A549 (cell line): ENCODE measurements around the gene DDX10.

Experiments
- CHD4 ChIP-seq: fragments of 200-600 bp; sonication (generic); IDR thresholded peaks from 2 replicates; pipeline ENCODE4 v1.6.1; 2016; ENCODE audit warnings: antibody characterized with exemption, mild to moderate bottlenecking, borderline replicate concordance
- HDAC2 ChIP-seq: fragments of 200-600 bp; sonication (generic); IDR thresholded peaks from 2 replicates; pipeline ENCODE4 v1.6.1; 2016
- MYC ChIP-seq: IDR thresholded peaks from 2 replicates; pipeline ENCODE4 v1.6.1; 2012; ENCODE audit warnings: mild to moderate bottlenecking, inconsistent platforms, low read length, improper control_type of control experiment, borderline replicate concordance
- POLR2A ChIP-seq: IDR thresholded peaks from 2 replicates; pipeline ENCODE4 v1.6.1; 2012; ENCODE audit warnings: mild to moderate bottlenecking, low read length
- POLR2AphosphoS2 ChIP-seq: conservative IDR thresholded peaks from 2 replicates; pipeline ENCODE4 v1.6.1; 2012; ENCODE audit warnings: low read length, improper control_type of control experiment, inconsistent platforms
- TF ChIP-seq, protein P1 (sequence below): fragments of >200 bp; sonication (Bioruptor Twin); formaldehyde crosslinking; IDR thresholded peaks from 3 replicates; pipeline ENCODE4 v1.5.1; 2016

DNA sequence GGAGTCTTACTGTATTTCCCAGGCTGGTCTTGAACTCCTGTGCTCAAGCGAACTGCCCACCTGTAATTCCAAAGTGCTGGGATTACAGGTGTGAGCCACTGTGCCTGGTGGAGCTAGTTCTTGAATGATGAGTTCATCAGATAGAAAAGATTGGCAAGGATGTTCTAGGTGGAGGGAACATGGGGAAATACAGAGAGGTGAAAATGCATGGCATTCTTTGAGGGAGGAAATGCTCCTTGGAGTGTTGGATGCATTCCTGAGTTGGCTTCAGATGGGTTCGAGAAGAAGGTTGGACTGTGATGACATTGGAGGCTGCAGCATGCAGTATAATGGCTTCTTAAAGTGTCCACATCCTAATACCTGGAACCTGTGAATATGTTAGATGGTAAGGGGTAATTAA lies 4.4 kb downstream of the DDX10 start:
- TF ChIP-seq, protein P1, sequence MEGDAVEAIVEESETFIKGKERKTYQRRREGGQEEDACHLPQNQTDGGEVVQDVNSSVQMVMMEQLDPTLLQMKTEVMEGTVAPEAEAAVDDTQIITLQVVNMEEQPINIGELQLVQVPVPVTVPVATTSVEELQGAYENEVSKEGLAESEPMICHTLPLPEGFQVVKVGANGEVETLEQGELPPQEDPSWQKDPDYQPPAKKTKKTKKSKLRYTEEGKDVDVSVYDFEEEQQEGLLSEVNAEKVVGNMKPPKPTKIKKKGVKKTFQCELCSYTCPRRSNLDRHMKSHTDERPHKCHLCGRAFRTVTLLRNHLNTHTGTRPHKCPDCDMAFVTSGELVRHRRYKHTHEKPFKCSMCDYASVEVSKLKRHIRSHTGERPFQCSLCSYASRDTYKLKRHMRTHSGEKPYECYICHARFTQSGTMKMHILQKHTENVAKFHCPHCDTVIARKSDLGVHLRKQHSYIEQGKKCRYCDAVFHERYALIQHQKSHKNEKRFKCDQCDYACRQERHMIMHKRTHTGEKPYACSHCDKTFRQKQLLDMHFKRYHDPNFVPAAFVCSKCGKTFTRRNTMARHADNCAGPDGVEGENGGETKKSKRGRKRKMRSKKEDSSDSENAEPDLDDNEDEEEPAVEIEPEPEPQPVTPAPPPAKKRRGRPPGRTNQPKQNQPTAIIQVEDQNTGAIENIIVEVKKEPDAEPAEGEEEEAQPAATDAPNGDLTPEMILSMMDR: no peak
- TF ChIP-seq MYC (no peak), POLR2A (no peak), POLR2AphosphoS2 (no peak), HDAC2 (no peak), CHD4 (no peak)
